Small intestine (tissue), 16 donors: ENCODE results near the gene CCDC196. TPM values are rescaled to one million over a fixed set of nuclear protein-coding genes. Genes with fewer than 3 reads are reported as not detected.

ENCODE experiments used
- DNase-seq, 2 donors: peaks; one replicate each; pipeline versions ENCODE4 v3.0.0 to v3.0.0-alpha.2; 2013
- FAIRE-seq: peaks from 2 replicates; lab custom pipeline; 2012; peaks lifted over from hg19 to GRCh38; lab: Jason Lieb, UNC
- H3K27ac ChIP-seq, 3 donors: one replicate each; pipeline ENCODE4 v1.5.1; 2013; ENCODE audit warnings: low read length in 2 of 3, mild to moderate bottlenecking in 2 of 3, control low read depth in 1 of 3, inconsistent platforms in 1 of 3, low read depth in 1 of 3, moderate library complexity in 1 of 3
- H3K27me3 ChIP-seq, 3 donors: one replicate each; pipeline ENCODE4 v1.6.1; 2013; ENCODE audit warnings: low read length in 3 of 3, inconsistent platforms in 1 of 3; ENCODE audit not compliant: control insufficient read depth in 3 of 3, insufficient read depth in 3 of 3
- H3K36me3 ChIP-seq, 3 donors: one replicate each; pipeline ENCODE4 v1.6.1; 2013; ENCODE audit warnings: low read length in 3 of 3, inconsistent platforms in 1 of 3, low read depth in 1 of 3, mild to moderate bottlenecking in 1 of 3, moderate library complexity in 1 of 3; ENCODE audit not compliant: control insufficient read depth in 3 of 3, insufficient read depth in 2 of 3
- H3K4me1 ChIP-seq, 3 donors: one replicate each; pipeline ENCODE4 v1.6.1; 2013; ENCODE audit warnings: low read length in 2 of 3, inconsistent platforms in 1 of 3, low read depth in 1 of 3, mild to moderate bottlenecking in 1 of 3, moderate library complexity in 1 of 3; ENCODE audit not compliant: control insufficient read depth in 3 of 3, insufficient read depth in 2 of 3
- H3K4me3 ChIP-seq, 3 donors: one replicate each; pipeline ENCODE4 v1.5.1; 2013; ENCODE audit warnings: low read length in 3 of 3, control low read depth in 1 of 3, inconsistent platforms in 1 of 3, low read depth in 1 of 3, mild to moderate bottlenecking in 1 of 3, moderate library complexity in 1 of 3
- H3K9me3 ChIP-seq, 2 donors: one replicate each; pipeline ENCODE4 v1.6.1; 2013; ENCODE audit warnings: low read depth in 1 of 2, low read length in 1 of 2; ENCODE audit not compliant: control insufficient read depth in 2 of 2, insufficient read depth in 1 of 2
- WGBS, 3 donors: extraction: QIAGEN DNeasy Blood & Tissue Kit; methylation state at CpG; one replicate each; pipeline ENCODE4 v1.1.7; 2013; 5-methylcytosine and 5-hydroxymethylcytosine counted together
- long read RNA-seq, 10 donors: transcript quantifications; one replicate each; lab custom pipeline, GENCODE V29; 2026
- polyA plus RNA-seq, 4 donors: library from polyadenylated mRNA; stranded (reverse) in 3 of 4; unstranded in 1 of 4; fragments of 200-250 nt in 3 of 4; fragments of 120-200 nt in 1 of 4; gene quantifications; one replicate each; pipeline versions ENCODE4 v1.2.1 to v1.2.3, GENCODE V29; 2013
- donor health status: healthy with polysubstance abuse.
- donor health status: control.
- donor health status: control.
- donor health status: Bipolar disorder and iron deficiency.
- donor health status: healthy.

Gene CCDC196
- 1 to 10 TPM in 1 of 4 donors, under 1 TPM in 1, not detected in 2; 0.03 to 1.3 TPM for polyA plus RNA-seq
- long read RNA-seq, donor 1, result 0 reads
- long read RNA-seq, donor 2, partial matches to known transcripts, result 0 of 1 reads
- long read RNA-seq, donor 2, other reads (novel, unspliced or antisense), result 0 of 1 reads
- long read RNA-seq, donor 3, result 0 reads
- long read RNA-seq, donor 4, result 0 reads
- long read RNA-seq, donor 5, result 0 reads
- long read RNA-seq, donor 6, result 0 reads
- long read RNA-seq, donor 7, result 0 reads
- long read RNA-seq, donor 8, result 0 reads
- long read RNA-seq, donor 9, result 0 reads
- long read RNA-seq, donor 10, result 0 reads

- 74 to 81% (median 78%) methylated on average over 2 of the region's 2 CpGs for WGBS, 3 donors
- Histone ChIP-seq H3K4me3 (no peak within 1 kb of the TSS), H3K27ac (no peak within 1 kb of the TSS), H3K4me1 (peaks cover 0 to 2% (median 0%) of the 10 kb centered on the region in 3 donors), H3K36me3 (no peaks in the 10 kb centered on the region), H3K9me3 (no peaks in the 10 kb centered on the region), H3K27me3 (no peaks in the 10 kb centered on the region)
- FAIRE-seq (no peak), DNase-seq (no peak)
These were observed at the start of gene CCDC196 for GRCh38 chr14:66485910-66486421. Gene CCDC196 (plus strand): TSS chr14:66486371. CDS start chr14:66486503, 132 bp downstream.

GRCh38 chr14:66440801-66441200 lies 45.4 kb upstream of the CCDC196 start:
- Histone ChIP-seq H3K27ac (no peak overlapping the region), H3K4me3 (no peak overlapping the region), H3K27me3 (no peaks in the 10 kb centered on the region), H3K36me3 (no peaks in the 10 kb centered on the region), H3K4me1 (no peaks in the 10 kb centered on the region), H3K9me3 (peaks cover 0 to 3% of the 10 kb centered on the region in 2 donors)
- no peak for DNase-seq
- no peak for FAIRE-seq
- 88 to 93% (median 89%) methylated on average over 5 of the region's 5 CpGs for WGBS, 3 donors

GRCh38 chr14:66442953-66443571 lies 43.1 kb upstream of the CCDC196 start:
- Histone ChIP-seq H3K27me3 (no peaks in the 10 kb centered on the region), H3K9me3 (peaks cover 0 to 3% of the 10 kb centered on the region in 2 donors), H3K4me3 (no peak overlapping the region), H3K4me1 (no peaks in the 10 kb centered on the region), H3K36me3 (no peaks in the 10 kb centered on the region), H3K27ac (no peak overlapping the region)
- FAIRE-seq (no peak), DNase-seq (no peak)
- 58 to 76% (median 76%) methylated on average over 4 of the region's 4 CpGs for WGBS, 3 donors

GRCh38 chr14:66443785-66444184 lies 42.4 kb upstream of the CCDC196 start:
- no peak for DNase-seq
- FAIRE-seq, result no peak
- no peak overlapping the region for H3K27ac ChIP-seq
- H3K9me3 ChIP-seq, result peaks cover 0 to 3% of the 10 kb centered on the region in 2 donors
- WGBS, 3 donors, result 71 to 93% (median 81%) methylated on average over 2 of the region's 2 CpGs
- no peak overlapping the region for H3K4me3 ChIP-seq
- no peaks in the 10 kb centered on the region for H3K27me3 ChIP-seq
- H3K36me3 ChIP-seq, result no peaks in the 10 kb centered on the region
- no peaks in the 10 kb centered on the region for H3K4me1 ChIP-seq

- H3K36me3 ChIP-seq, result no peaks in the 10 kb centered on the region
- no peak for FAIRE-seq
- no peaks in the 10 kb centered on the region for H3K27me3 ChIP-seq
- no peaks in the 10 kb centered on the region for H3K4me1 ChIP-seq
- H3K27ac ChIP-seq, result no peak overlapping the region
- WGBS, 3 donors, result 69 to 80% (median 75%) methylated on average over 2 of the region's 2 CpGs
- no peaks in the 10 kb centered on the region for H3K9me3 ChIP-seq
- DNase-seq, result peak in 1 of 2 donors; percentile 4
- H3K4me3 ChIP-seq, result no peak overlapping the region
These were observed 41.8 kb upstream of the CCDC196 start for GRCh38 chr14:66444271-66444927.

- H3K36me3 ChIP-seq, result no peaks in the 10 kb centered on the region
- no peak overlapping the region for H3K4me3 ChIP-seq
- no peak for DNase-seq
- no peak overlapping the region for H3K27ac ChIP-seq
- H3K27me3 ChIP-seq, result no peaks in the 10 kb centered on the region
- no peaks in the 10 kb centered on the region for H3K9me3 ChIP-seq
- no peaks in the 10 kb centered on the region for H3K4me1 ChIP-seq
- no peak for FAIRE-seq
These were observed 40.2 kb upstream of the CCDC196 start for GRCh38 chr14:66445936-66446335.

GRCh38 chr14:66453469-66453868 lies 32.7 kb upstream of the CCDC196 start:
- H3K4me3 ChIP-seq, result no peak overlapping the region
- H3K27ac ChIP-seq, result no peak overlapping the region
- no peak for FAIRE-seq
- H3K9me3 ChIP-seq, result no peaks in the 10 kb centered on the region
- no peaks in the 10 kb centered on the region for H3K27me3 ChIP-seq
- H3K4me1 ChIP-seq, result no peaks in the 10 kb centered on the region
- DNase-seq, result no peak
- WGBS, 3 donors, result 72 to 78% (median 73%) methylated on average over 3 of the region's 3 CpGs
- H3K36me3 ChIP-seq, result no peaks in the 10 kb centered on the region

GRCh38 chr14:66459603-66460002 lies 26.6 kb upstream of the CCDC196 start:
- Histone ChIP-seq H3K27ac (no peak overlapping the region), H3K9me3 (no peaks in the 10 kb centered on the region), H3K4me3 (no peak overlapping the region), H3K36me3 (no peaks in the 10 kb centered on the region), H3K27me3 (no peaks in the 10 kb centered on the region), H3K4me1 (no peaks in the 10 kb centered on the region)
- no peak for FAIRE-seq
- DNase-seq, result no peak
